Measurements from ENCODE around the gene LIPF.

GRCh38 chr10:88689366-88689765 is 25.1 kb downstream of the LIPF start:
- TF ChIP-seq, protein P1, sequence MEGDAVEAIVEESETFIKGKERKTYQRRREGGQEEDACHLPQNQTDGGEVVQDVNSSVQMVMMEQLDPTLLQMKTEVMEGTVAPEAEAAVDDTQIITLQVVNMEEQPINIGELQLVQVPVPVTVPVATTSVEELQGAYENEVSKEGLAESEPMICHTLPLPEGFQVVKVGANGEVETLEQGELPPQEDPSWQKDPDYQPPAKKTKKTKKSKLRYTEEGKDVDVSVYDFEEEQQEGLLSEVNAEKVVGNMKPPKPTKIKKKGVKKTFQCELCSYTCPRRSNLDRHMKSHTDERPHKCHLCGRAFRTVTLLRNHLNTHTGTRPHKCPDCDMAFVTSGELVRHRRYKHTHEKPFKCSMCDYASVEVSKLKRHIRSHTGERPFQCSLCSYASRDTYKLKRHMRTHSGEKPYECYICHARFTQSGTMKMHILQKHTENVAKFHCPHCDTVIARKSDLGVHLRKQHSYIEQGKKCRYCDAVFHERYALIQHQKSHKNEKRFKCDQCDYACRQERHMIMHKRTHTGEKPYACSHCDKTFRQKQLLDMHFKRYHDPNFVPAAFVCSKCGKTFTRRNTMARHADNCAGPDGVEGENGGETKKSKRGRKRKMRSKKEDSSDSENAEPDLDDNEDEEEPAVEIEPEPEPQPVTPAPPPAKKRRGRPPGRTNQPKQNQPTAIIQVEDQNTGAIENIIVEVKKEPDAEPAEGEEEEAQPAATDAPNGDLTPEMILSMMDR (conservative IDR thresholded peaks at IDR 0.05), result no peak
- TF ChIP-seq EZH2 (IDR thresholded peaks at IDR 0.05; ENCODE audit: low read depth), result no peak

Data from PC-9 (cell line).